IMR-90 (cell line): ENCODE measurements around the gene ZNF322. TPM values are rescaled to one million over a fixed set of nuclear protein-coding genes. Genes with fewer than 3 reads are reported as not detected.

Source experiments
- ATAC-seq: fragments of 200-7000 bp; cut with Tn5 transposase; 2 replicates; pipeline ENCODE4 v1.9.1; 2020; ENCODE audit warnings: low read depth, mild to moderate bottlenecking, moderate library complexity
- BruUV-seq: library from RNA; stranded (reverse); fragments of 400-500 nt; replicated peaks from 2 replicates; lab custom pipeline; 2021; lab: Mats Ljungman, UMichigan
- CTCF ChIA-PET: fragments of 300-600 bp; formaldehyde crosslinking; extraction: SDS; loops from one replicate; lab custom pipeline; 2021; ENCODE audit warnings: antibody characterized with exemption; lab: Yijun Ruan, JAX
- POLR2A ChIA-PET: fragments of 300-600 bp; sonication (Branson Sonifier 250); formaldehyde crosslinking; loops from one replicate; lab custom pipeline; 2022; ENCODE audit warnings: antibody characterized with exemption; ENCODE audit not compliant: unreplicated experiment; lab: Charles Lee
- DNase-seq: peaks from one replicate; pipeline ENCODE4 v3.0.0; 2013
- H2AFZ ChIP-seq: replicated peaks from 2 replicates; pipeline ENCODE3; 2013; ENCODE audit warnings: low read length, mild to moderate bottlenecking; ENCODE audit not compliant: poor library complexity
- H2AK5ac ChIP-seq: 2 replicates; pipeline ENCODE4 v1.6.1; 2013; ENCODE audit warnings: low read depth, low read length, inconsistent platforms
- H2AK9ac ChIP-seq: replicated peaks from 2 replicates; pipeline ENCODE3; 2013; ENCODE audit warnings: mild to moderate bottlenecking, low read depth, low read length, moderate library complexity; ENCODE audit not compliant: poor library complexity
- H2BK120ac ChIP-seq: 2 replicates; pipeline ENCODE4 v1.6.1; 2013; ENCODE audit warnings: low read depth, low read length, inconsistent platforms
- H2BK15ac ChIP-seq: 3 replicates; pipeline ENCODE4 v1.6.1; 2013; ENCODE audit warnings: low read depth, low read length, inconsistent platforms
- H2BK20ac ChIP-seq: 2 replicates; pipeline ENCODE4 v1.6.1; 2013; ENCODE audit warnings: low read depth, mild to moderate bottlenecking, inconsistent platforms, low read length, moderate library complexity
- H2BK5ac ChIP-seq: 2 replicates; pipeline ENCODE4 v1.6.1; 2013; ENCODE audit warnings: mild to moderate bottlenecking, low read depth, low read length, inconsistent platforms; ENCODE audit not compliant: poor library complexity, severe bottlenecking
- H3K14ac ChIP-seq: replicated peaks from 2 replicates; pipeline ENCODE4 v1.6.1; 2013; ENCODE audit warnings: low read depth, low read length, inconsistent platforms
- H3K18ac ChIP-seq: 2 replicates; pipeline ENCODE4 v1.6.1; 2013; ENCODE audit warnings: low read depth, low read length, control low read depth
- H3K23ac ChIP-seq: 2 replicates; pipeline ENCODE4 v1.6.1; 2013; ENCODE audit warnings: low read depth, low read length, inconsistent platforms
- H3K27ac ChIP-seq: 2 replicates; pipeline ENCODE4 v1.5.1; 2013; ENCODE audit warnings: mild to moderate bottlenecking, control low read depth, low read length; ENCODE audit not compliant: insufficient read depth
- H3K27me3 ChIP-seq: 2 replicates; pipeline ENCODE4 v1.6.1; 2013; ENCODE audit warnings: low read length; ENCODE audit not compliant: control insufficient read depth, insufficient read depth
- H3K36me3 ChIP-seq: 2 replicates; pipeline ENCODE4 v1.6.1; 2013; ENCODE audit warnings: low read length, mixed read lengths; ENCODE audit not compliant: control insufficient read depth, insufficient read depth
- H3K4ac ChIP-seq: 2 replicates; pipeline ENCODE4 v1.6.1; 2013; ENCODE audit warnings: low read depth, low read length, inconsistent platforms
- H3K4me1 ChIP-seq: 2 replicates; pipeline ENCODE4 v1.6.1; 2013; ENCODE audit warnings: low read length, mixed read lengths; ENCODE audit not compliant: control insufficient read depth, insufficient read depth
- H3K4me2 ChIP-seq: 2 replicates; pipeline ENCODE4 v1.6.1; 2013; ENCODE audit warnings: low read depth, mild to moderate bottlenecking, control low read depth, low read length, moderate library complexity
- H3K4me3 ChIP-seq: 2 replicates; pipeline ENCODE4 v1.5.1; 2013; ENCODE audit warnings: low read depth, mild to moderate bottlenecking, control low read depth, low read length, moderate library complexity; ENCODE audit not compliant: insufficient read depth
- H3K56ac ChIP-seq: 2 replicates; pipeline ENCODE4 v1.6.1; 2013; ENCODE audit warnings: low read length, inconsistent platforms; ENCODE audit not compliant: insufficient read depth; ENCODE audit errors: extremely low read depth
- H3K79me1 ChIP-seq, 2 experiments: 2 replicates each; pipeline ENCODE4 v1.6.1; 2013; ENCODE audit warnings: low read length in 2 of 2, inconsistent platforms in 1 of 2, low read depth in 1 of 2
- H3K9ac ChIP-seq: 2 replicates; pipeline ENCODE4 v1.6.1; 2013; ENCODE audit warnings: low read depth, low read length, control low read depth
- H3K9me1 ChIP-seq: 2 replicates; pipeline ENCODE4 v1.6.1; 2013; ENCODE audit warnings: low read length, inconsistent platforms; ENCODE audit not compliant: insufficient read depth
- H3K9me3 ChIP-seq: 2 replicates; pipeline ENCODE4 v1.6.1; 2013; ENCODE audit warnings: low read length; ENCODE audit not compliant: control insufficient read depth, insufficient read depth
- H4K20me1 ChIP-seq: 2 replicates; pipeline ENCODE4 v1.6.1; 2013; ENCODE audit warnings: low read length, inconsistent platforms; ENCODE audit not compliant: insufficient read depth
- H4K5ac ChIP-seq: 2 replicates; pipeline ENCODE4 v1.6.1; 2013; ENCODE audit warnings: mild to moderate bottlenecking, low read depth, low read length, control low read depth
- H4K8ac ChIP-seq, 2 experiments: 2 replicates each; pipeline ENCODE4 v1.6.1; 2013; ENCODE audit warnings: low read depth in 2 of 2, low read length in 2 of 2, control low read depth in 1 of 2, inconsistent platforms in 1 of 2
- H4K91ac ChIP-seq: 2 replicates; pipeline ENCODE4 v1.6.1; 2013; ENCODE audit warnings: low read depth, low read length, inconsistent platforms; ENCODE audit not compliant: insufficient read depth
- CEBPB ChIP-seq: IDR thresholded peaks from 2 replicates; pipeline ENCODE4 v1.6.1; 2012; ENCODE audit warnings: low read depth, low read length, improper control_type of control experiment
- WGBS, 2 experiments: methylation state at CpG; one replicate each; pipeline versions ENCODE4 v1.1.5 to v1.1.7; 2013; ENCODE audit warnings: missing lambda C conversion rate in 2 of 2; ENCODE audit not compliant: insufficient read length in 1 of 2; ENCODE audit errors: extremely low coverage in 2 of 2; 5-methylcytosine and 5-hydroxymethylcytosine counted together
- dilution Hi-C: fragments of 300-500 bp; cut with HindIII; formaldehyde crosslinking; loops from one replicate; pipeline ENCODE4 v1.14.3; 2018; ENCODE audit warnings: low sequenced_read_pairs; ENCODE audit not compliant: unreplicated experiment
- in situ Hi-C: fragments of 300-500 bp; cut with MboI; formaldehyde crosslinking; loops from 3 replicates; pipeline ENCODE4 v1.14.3; 2019; ENCODE audit warnings: low sequenced_read_pairs, inconsistent platforms, mixed read lengths
- intact Hi-C: fragments of 100-400 bp; cut with micrococcal nuclease; formaldehyde crosslinking; loops from 2 replicates; pipeline ENCODE4 v1.10.0; 2022
- polyA plus RNA-seq, 3 experiments: library from polyadenylated mRNA; depleted of rRNA; stranded (reverse); fragments of >200 nt; gene quantifications; 2 replicates each; pipeline ENCODE4 v1.2.3, GENCODE V29; 2012; ENCODE audit warnings: low replicate concordance in 1 of 3
- total RNA-seq: library from RNA; depleted of rRNA; stranded (reverse); fragments of >200 nt; gene quantifications from 2 replicates; pipeline ENCODE4 v1.2.3, GENCODE V29; 2012

ZNF322 gene
- total and polyA plus RNA-seq, 2 of the 4 experiments (the other 2 are of a cell fraction), result 5.3 to 23.3 TPM

DNA sequence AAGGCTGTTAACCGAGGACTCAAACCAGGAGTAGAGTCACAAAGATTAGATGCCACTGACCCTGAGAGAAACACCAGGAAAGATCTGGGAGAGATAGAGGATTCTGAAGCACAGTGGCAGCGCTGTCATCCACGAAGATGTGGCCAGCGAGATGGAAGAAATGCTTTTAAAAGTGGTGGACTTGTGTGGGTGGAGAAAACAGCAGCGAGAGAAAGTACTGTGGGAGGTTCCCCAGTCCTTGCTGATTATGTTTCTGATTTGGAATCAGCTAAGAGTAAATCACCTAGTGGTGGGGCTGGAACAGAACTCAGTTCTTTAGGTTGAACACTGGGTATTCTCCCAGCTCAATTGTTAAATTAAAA, 435 bp upstream of the ZNF322 start:
- peak overlapping the region; percentile 18 for H3K27ac ChIP-seq
- H3K4me2 ChIP-seq, result peak overlapping the region; percentile 93
- H3K9me3 ChIP-seq, result no peaks in the 10 kb centered on the region
- ChIA-PET CTCF (interaction anchor here (0.6 to 1.0 kb wide), 2 partner anchors 1094 to 1984 kb away, joined by 3 read pairs; no protein-coding TSS in a partner anchor), POLR2A (no interaction called here)
- peak overlapping the region; percentile 30; the same call in 1 of the 2 replicates for H2BK120ac ChIP-seq
- peak overlapping the region; percentile 96 for H4K5ac ChIP-seq
- peak overlapping the region; percentile 77; the same call in 1 of the 2 replicates for H3K23ac ChIP-seq
- ATAC-seq (peak; percentile 48), DNase-seq (peak; percentile 33)
- peak overlapping the region; percentile 72 for H3K9ac ChIP-seq
- no peak overlapping the region for H2AK5ac ChIP-seq
- peak overlapping the region; percentile 83 for H3K14ac ChIP-seq
- H3K4me1 ChIP-seq, result 0 out of 2 replicates have a peak, but pooled peaks cover 2% of the 10 kb centered on the region
- no peak for TF ChIP-seq CEBPB
- no TSS peak for BruUV-seq
- H3K4ac ChIP-seq, result peak overlapping the region; percentile 79
- dilution Hi-C loops, result no loop called here
- H3K4me3 ChIP-seq, result peak overlapping the region; percentile 87
- no CpG with 5 or more reads among the region's 5 CpGs for WGBS, 2 experiments
- H3K9me1 ChIP-seq, result no peaks in the 10 kb centered on the region
- H4K8ac ChIP-seq, result peak overlapping the region; percentile 55 to 87; a peak in 3 of 4 replicates
- peaks cover 11% of the 10 kb centered on the region in 2 experiments for H3K79me1 ChIP-seq
- in situ Hi-C loops, result no loop called here
- H2AFZ ChIP-seq, result peak overlapping the region; percentile 99
- no peak overlapping the region for H2BK15ac ChIP-seq
- peak overlapping the region; percentile 62 for H2BK5ac ChIP-seq
- peak overlapping the region; percentile 62; the same call in 1 of the 2 replicates for H4K91ac ChIP-seq
- H2BK20ac ChIP-seq, result no peak overlapping the region
- intact Hi-C loops, result no loop called here
- no peaks in the 10 kb centered on the region for H3K27me3 ChIP-seq
- no peaks in the 10 kb centered on the region for H4K20me1 ChIP-seq
- peak overlapping the region; percentile 49; the same call in 1 of the 2 replicates for H3K18ac ChIP-seq
- peak overlapping the region; percentile 21 for H2AK9ac ChIP-seq
- peaks cover 6% of the 10 kb centered on the region for H3K36me3 ChIP-seq
- peak overlapping the region; percentile 73; the same call in 1 of the 2 replicates for H3K56ac ChIP-seq
